GM13976 (cell line): Measurements from ENCODE around the gene AP2A2.

Experiments used
- DNase-seq: peaks from one replicate; pipeline ENCODE4 v3.0.0; 2012; ENCODE audit warnings: low spot score
- CTCF ChIP-seq: IDR thresholded peaks from 2 replicates; pipeline ENCODE4 v1.5.1; 2012; ENCODE audit warnings: borderline replicate concordance, mild to moderate bottlenecking; ENCODE audit not compliant: insufficient read depth; ENCODE audit errors: extremely low read depth, missing control alignments, control extremely low read depth
- in situ Hi-C: fragments of 300-500 bp; cut with MboI; formaldehyde crosslinking; loops from one replicate; pipeline ENCODE4 v1.12.0; 2022; ENCODE audit warnings: low sequenced_read_pairs, mixed read lengths, inconsistent platforms; ENCODE audit not compliant: unreplicated experiment

Gene AP2A2

GRCh38 chr11:925496-926301, at the start of gene AP2A2:
Gene AP2A2, plus strand, starts transcription at chr11:925870. Its CDS starts 152 bp downstream, at chr11:926022.
- DNase-seq = peak; percentile 98
- peak; percentile 98 for TF ChIP-seq CTCF
- in situ Hi-C loops = no loop called here

- no peak for DNase-seq
- in situ Hi-C loops = no loop called here
- TF ChIP-seq CTCF = no peak
These were observed 49.1 kb upstream of the AP2A2 start for GRCh38 chr11:876545-876944.

GRCh38 chr11:877565-877964, 48.1 kb upstream of the AP2A2 start:
- DNase-seq = no peak
- in situ Hi-C loops = no loop called here
- no peak for TF ChIP-seq CTCF

GRCh38 chr11:880447-880846, 45.2 kb upstream of the AP2A2 start:
- in situ Hi-C loops = no loop called here
- TF ChIP-seq CTCF = no peak
- no peak for DNase-seq

- DNase-seq = no peak
- in situ Hi-C loops = no loop called here
- no peak for TF ChIP-seq CTCF
These were observed 43.1 kb upstream of the AP2A2 start for GRCh38 chr11:882596-882995.

GRCh38 chr11:883527-883926, 42.1 kb upstream of the AP2A2 start:
- in situ Hi-C loops = no loop called here
- no peak for DNase-seq
- no peak for TF ChIP-seq CTCF

- DNase-seq = no peak
- in situ Hi-C loops = no loop called here
- TF ChIP-seq CTCF = no peak
These were observed 41.0 kb upstream of the AP2A2 start for GRCh38 chr11:884578-885070.
